ENCODE measurements around the gene PKD1L1.

The PKD1L1 gene

GRCh38 chr7:47867286-47867685 lies 81.0 kb downstream of the PKD1L1 start:
- DNase-seq: no peak

DNA sequence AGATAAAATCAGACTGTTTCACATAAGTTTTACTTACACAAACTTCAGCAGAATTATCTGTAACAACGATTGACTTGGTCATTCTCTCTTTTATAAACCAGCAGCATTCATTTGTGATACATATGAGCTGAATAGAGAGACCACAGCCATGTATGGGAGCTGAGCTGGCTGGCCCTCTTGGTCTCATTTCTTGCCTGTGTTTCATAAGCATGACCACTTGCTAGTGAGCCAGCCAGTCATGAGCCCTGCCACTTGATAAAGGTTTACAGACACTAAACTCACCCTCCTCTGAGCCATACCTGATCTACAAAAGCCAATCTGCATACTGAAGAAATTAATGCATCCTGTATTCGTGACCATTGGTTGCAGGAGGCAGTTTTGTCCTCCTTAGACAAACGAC lies 82.1 kb downstream of the PKD1L1 start:
- no peak for DNase-seq

- no peak for DNase-seq
Measured at GRCh38 chr7:47852330-47853245, 95.7 kb downstream of the PKD1L1 start.

DNA sequence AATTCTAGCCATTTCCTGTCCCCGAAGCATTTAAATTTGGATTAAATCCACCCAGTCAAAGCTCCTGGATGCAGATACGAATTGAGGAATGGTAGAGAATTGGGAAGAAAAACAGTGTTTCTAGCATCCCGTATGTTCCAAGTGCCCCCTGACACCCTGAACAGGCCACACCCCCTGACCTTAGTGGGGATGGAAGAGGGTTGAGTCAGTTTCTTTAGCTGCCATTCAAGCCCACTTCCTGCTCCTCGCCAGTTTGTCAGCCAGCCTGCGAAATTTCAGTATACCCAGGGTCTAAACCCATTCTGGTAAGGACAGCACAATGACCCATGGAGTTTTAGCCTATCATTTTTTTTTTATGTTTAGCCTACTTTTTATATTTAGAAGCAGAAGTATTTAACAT lies 101.1 kb downstream of the PKD1L1 start:
- DNase-seq: no peak

DNA sequence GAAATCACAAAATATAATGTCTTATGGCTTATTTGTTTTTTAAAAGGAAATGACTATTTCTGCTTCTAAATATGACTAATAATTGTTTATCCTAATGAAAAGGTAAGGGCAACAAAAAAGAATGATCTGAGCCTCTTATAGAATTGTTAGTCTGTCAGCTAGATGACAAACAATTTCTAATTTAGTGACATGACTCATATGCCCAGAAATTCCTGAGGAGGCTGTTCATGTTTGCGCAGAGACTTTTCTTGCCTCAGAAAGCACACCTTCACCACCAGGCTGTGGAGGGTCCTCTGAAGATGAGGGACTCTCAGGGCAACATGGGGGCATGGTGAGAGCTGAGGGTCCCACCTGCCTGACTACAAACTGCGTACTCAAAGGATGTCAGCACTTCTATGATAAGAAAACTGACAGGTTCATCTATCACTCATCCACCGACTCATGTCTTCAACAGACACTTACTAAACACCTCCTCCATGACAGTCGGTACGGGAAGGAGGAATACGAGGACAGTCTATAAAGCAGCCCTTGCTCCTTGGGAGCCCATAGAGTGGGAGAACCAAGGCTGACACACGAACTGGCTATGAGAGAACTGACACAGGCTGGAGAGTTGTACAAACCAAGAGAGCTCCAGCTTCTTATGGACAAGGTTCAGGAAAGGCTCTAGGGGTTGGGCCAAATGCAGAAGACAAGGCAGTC lies 102.0 kb downstream of the PKD1L1 start:
- DNase-seq: no peak

DNA sequence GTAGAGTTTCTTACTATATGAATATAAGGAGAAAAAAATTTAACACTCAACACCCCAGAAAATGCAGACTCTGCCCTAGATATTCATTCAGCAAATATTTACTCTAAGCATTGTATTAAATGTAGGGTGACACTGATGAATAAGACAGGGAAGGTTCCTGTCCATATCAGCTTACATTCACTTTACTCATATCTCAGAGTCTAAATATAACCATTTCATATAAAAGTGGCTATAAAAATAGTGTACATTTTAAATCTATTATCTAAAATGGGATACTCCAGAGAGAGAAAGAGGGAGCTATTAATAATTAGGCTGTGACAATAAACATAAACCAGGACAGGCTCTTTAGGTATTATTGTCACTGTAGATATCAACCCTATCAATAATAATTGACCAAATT lies 104.0 kb downstream of the PKD1L1 start:
- no peak for DNase-seq

- no peak for DNase-seq
Measured at GRCh38 chr7:47843291-47843690, 105.0 kb downstream of the PKD1L1 start.

DNA sequence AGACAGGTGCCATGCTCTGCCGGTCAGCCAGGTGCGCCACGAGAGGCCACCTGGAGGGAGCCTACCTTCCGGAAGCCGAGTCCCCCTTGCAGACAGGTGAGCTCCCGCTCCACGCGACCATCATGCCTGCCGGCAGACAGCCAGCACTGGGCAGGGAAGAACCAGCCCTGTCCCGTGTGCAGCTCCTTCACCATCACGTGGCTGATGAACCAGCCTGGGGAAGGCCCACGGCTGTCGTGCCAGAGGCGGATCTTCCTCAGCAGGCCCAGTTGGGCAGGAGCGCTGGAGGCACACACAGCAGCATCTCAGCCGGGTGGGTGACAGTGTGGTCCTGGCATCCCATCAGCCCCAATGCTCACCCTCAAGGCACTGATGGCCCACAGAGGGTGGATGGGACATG lies 108.9 kb downstream of the PKD1L1 start:
- no peak for DNase-seq

- DNase-seq: no peak
Measured at GRCh38 chr7:47837826-47838225, 110.4 kb downstream of the PKD1L1 start.

DNA sequence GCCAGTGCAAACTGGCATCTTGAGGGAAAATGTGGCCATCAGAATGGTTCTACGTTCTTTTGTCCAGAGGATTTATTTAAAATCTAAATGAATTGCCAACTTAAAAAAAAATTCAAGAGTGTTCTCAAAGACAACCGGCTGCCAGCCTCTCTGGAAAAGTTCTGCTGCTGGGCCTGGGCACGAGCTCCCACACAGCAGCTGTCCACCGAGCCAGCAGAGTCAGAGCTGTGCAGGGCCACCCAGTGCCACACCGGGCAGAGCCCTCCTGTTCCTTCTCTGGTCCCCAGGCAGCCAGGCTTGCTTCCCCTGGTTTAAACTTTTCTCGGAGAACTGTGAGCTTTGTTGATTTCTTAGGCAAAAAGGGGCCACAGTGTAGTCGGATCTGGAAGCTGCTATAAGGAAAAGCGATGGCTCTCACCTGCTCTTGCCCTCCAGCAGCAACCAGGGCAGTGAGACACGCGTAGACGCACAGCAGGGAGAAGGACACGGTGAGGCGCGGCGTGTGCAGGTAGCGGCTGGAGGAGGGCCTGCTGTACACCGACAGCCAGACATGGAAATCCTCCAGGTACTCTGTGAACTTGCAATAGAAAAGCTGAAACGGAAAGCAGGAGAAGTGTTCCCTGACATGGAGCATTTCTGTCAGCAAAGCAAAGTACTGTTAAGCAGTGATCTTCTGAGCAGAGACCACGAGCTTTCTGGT lies 111.6 kb downstream of the PKD1L1 start:
- no peak for DNase-seq

DNA sequence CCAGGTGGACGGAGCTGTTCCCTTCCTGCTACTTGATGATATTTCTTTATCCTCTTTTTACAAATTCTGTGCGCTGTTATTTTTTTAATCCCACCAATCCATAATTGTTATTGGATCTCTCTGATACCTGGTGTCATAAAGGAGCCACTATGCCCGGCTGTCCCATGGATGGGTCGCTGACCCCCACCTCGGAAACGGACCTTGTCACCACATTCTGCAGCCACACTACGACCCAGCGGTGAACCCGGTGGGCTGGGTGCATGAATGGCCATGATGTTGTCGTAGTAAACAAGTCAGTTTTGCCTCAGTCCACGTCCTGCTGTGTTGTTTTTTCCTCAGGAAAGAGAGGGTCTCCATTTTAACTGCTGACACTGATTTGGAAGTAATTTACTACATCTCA lies 112.2 kb downstream of the PKD1L1 start:
- DNase-seq: no peak

DNA sequence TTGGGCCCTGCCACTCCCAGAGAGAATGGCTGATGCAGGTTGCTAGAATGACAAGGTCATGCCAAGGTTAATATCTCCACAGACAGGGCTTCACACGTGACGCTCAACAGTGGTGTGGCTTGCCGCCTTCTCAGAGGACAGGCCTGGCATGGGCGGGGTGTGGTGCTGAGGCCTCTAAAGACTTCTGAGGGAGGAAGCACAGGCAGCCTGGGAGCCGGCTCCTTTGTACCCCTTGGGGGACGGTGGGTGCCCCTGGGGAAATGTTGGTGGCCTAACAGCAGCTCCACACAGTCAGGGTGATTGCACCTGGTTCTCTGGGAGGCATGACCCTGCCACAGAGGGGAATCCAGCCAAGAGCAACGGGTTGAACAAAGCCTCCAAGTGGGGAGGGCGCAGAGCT lies 115.1 kb downstream of the PKD1L1 start:
- DNase-seq: no peak

- DNase-seq: no peak
Measured at GRCh38 chr7:47832105-47832715, 116.1 kb downstream of the PKD1L1 start.

DNA sequence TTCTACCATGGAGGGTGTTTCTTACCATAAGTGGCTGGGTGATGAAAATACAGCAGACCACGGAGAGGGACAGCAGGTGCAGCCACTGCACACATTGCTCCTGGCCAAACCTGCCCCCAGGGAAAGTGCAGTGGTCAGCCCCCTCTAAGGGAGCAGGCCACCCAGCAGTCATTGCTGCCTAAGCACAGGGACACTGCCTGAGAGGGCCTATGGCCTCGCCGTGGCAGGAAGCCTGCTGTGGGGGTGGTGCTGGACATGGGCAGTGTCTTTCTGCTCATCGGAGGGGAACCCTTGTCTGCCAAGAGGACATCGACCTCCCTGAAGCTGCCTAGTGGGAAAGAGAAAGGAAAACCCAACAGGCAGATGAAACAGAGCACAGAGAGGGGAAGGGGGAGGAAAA lies 118.3 kb downstream of the PKD1L1 start:
- no peak for DNase-seq

DNA sequence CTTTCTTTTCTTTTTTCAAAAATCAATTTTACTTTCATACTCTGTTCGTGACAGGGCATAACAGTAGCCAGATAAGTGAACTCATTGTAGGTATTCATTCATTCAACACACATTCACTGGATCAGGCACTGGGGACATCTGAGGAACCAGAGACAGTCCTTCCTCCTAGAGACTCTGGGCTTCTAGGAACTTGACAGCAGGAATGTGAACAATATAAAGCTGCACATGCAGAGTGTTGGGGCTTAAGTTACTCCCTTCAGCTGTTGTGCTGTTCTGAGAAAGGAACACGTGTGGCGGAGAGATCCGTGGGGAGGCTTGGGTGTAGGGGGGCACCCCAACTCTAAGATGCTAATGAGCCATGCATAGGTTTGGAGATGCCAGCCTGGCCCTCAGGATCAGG lies 120.4 kb downstream of the PKD1L1 start:
- DNase-seq: no peak

DNA sequence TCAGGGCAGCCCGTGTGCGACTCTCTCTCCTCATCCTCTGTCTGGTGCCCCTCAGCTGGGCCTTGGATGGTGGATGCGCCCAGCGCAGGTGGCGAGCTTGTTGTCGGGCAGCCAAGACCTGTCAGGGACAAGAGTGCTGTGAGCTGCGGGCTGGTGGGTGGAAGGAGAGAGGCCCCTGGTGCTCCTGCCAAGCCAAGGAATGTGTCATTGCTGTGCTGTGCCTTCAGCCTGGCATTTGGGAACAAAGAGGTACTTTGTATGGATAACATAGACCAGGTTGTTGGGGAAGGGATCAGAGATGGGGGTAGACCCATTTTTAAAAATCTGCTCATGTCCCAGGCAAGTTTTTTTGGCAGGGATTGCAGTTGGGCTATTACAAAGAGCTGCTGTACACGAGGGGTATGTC lies 120.9 kb downstream of the PKD1L1 start:
- DNase-seq: no peak

DNA sequence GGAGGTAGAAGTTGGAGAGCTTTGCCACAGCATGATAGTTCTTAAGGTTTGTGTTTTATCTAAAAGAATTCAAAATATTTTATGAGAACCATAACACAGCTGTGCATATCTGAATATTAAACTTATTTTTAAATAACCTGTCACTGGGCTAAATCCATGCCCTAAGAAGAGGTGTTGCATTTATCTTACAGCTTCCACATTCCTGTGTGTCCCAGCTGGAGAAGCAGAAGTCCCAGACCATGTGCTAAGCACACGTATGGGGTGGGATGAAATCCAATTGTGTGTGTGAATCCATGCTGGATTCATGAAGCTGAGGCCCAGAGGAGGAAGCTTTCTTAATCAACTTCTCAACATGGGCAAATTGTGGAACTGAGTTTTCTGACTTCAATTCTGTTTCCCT lies 121.5 kb downstream of the PKD1L1 start:
- no peak for DNase-seq

- no peak for DNase-seq
Measured at GRCh38 chr7:47819607-47819920, 128.7 kb downstream of the PKD1L1 start.

- DNase-seq: peak; percentile 19 to 39
Measured at GRCh38 chr7:47818796-47819606, 129.3 kb downstream of the PKD1L1 start.

DNA sequence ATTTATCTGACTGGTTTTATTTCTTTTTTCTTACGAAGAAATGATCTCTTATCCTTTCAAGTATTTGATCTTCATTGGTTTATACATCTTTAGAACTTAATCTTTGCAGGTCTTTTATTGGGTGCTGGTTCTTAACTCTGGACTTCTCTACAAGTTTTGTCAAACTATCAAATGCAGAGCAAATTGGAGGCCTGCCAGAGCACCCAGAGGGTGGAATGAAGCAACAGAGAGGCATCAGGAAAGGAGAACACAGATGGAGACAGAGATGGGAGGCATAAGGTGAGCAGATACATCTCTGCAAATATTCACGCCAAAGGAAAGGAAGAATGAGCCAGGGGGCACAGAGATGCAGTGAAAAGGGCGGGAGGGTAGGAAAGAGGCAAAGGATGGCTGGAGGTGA lies 130.3 kb downstream of the PKD1L1 start:
- no peak for DNase-seq

GRCh38 chr7:47816647-47817046 lies 131.6 kb downstream of the PKD1L1 start:
- DNase-seq: no peak

- DNase-seq: no peak
Measured at GRCh38 chr7:47815867-47816266, 132.4 kb downstream of the PKD1L1 start.

Measured in CD4-positive, alpha-beta T cell treated with Interferon alpha-2 for 1 hour (primary cell).